ENCODE results near the gene C16orf89. TPM values are rescaled to one million over a fixed set of nuclear protein-coding genes. Genes with fewer than 3 reads are reported as not detected.

Gene C16orf89
- polyA plus RNA-seq, 3 donors = not detected

DNA sequence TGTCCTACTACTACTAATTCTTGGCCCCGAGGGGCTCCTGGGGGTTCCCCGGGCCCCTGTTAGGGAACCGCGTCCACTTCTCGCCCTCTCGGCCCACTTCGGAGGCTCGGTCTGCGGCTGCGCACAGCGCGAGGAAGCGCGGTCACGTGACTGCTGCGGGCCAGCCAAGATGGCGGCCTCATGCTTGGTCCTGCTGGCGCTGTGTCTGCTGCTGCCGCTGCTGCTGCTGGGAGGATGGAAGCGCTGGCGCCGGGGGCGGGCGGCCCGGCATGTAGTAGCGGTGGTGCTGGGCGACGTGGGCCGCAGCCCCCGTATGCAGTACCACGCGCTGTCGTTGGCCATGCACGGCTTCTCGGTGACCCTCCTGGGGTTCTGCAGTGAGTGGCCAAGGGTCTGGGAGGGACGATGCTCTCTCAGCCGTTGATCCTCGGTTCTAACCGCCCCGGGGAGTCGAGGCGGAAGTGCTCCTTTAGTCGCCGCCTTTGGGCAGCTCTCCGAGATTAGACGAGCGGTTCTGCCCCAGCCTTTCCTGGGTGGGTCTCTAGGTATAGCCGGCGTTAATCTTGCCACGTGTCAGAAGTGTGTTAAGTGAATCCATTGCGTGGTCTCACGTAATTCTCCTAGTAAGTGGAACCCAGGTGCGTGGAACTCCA is 6.1 kb upstream of the C16orf89 start, which contains the start of gene ALG1:
ALG1 (plus strand) TSS at position 163 of the 653 bp plus-strand sequence; CDS start at position 170, 7 bp downstream.
- intact Hi-C loops (cut with micrococcal nuclease) = no loop called here
- H3K4me1 Mint-ChIP-seq = peaks cover 19% of the 10 kb centered on the region
- Histone ChIP-seq H3K4me1 (ENCODE audit: control insufficient read depth in 1 of 2, insufficient read depth in 2 of 2, low read length in 2 of 2) (peaks cover 16 to 20% of the 10 kb centered on the region in 2 donors), H3K4me3 (replicated peaks in 1 of 3; ENCODE audit: low read depth in 2 of 3, low read length in 3 of 3) (peak within 1 kb of the TSS; percentile 57 to 83 (median 67)), H2AFZ (ENCODE audit: insufficient read depth, low read depth, low read length, poor library complexity, severe bottlenecking) (peak within 1 kb of the TSS; percentile 92), H4K20me1 (ENCODE audit: insufficient read depth, low read length) (no peaks in the 10 kb centered on the region), H3K4me2 (replicated peaks; ENCODE audit: extremely low read depth, low read length, poor library complexity, severe bottlenecking) (peak within 1 kb of the TSS; percentile 76), H3K36me3 (replicated peaks in 1 of 2; ENCODE audit: control insufficient read depth in 1 of 2, insufficient read depth in 2 of 2, low read length in 2 of 2) (peaks cover 14 to 27% of the 10 kb centered on the region in 2 donors), H3K27me3 (ENCODE audit: control insufficient read depth in 2 of 2, insufficient read depth in 2 of 2, low read length in 2 of 2) (no peaks in the 10 kb centered on the region), H3K27ac (ENCODE audit: low read depth in 1 of 2, low read length in 2 of 2) (peak within 1 kb of the TSS; percentile 71 to 91), H3K9me3 (replicated peaks in 1 of 2; ENCODE audit: control insufficient read depth in 1 of 2, insufficient read depth in 1 of 2, low read length in 2 of 2) (no peaks in the 10 kb centered on the region), H3K79me2 (ENCODE audit: insufficient read depth, low read length) (peaks cover 9% of the 10 kb centered on the region), H3K9ac (ENCODE audit: insufficient read depth, low read length, poor library complexity, severe bottlenecking) (peak within 1 kb of the TSS; percentile 78)
- H3K36me3 Mint-ChIP-seq = peaks cover 23 to 24% of the 10 kb centered on the region in 2 donors
- H3K27me3 Mint-ChIP-seq (ENCODE audit: low read depth in 3 of 3) = peaks cover 0 to 4% (median 0%) of the 10 kb centered on the region in 3 donors
- peaks cover 0 to 3% (median 0%) of the 10 kb centered on the region in 7 donors for H3K9me3 Mint-ChIP-seq
- TF ChIP-seq, protein P1, sequence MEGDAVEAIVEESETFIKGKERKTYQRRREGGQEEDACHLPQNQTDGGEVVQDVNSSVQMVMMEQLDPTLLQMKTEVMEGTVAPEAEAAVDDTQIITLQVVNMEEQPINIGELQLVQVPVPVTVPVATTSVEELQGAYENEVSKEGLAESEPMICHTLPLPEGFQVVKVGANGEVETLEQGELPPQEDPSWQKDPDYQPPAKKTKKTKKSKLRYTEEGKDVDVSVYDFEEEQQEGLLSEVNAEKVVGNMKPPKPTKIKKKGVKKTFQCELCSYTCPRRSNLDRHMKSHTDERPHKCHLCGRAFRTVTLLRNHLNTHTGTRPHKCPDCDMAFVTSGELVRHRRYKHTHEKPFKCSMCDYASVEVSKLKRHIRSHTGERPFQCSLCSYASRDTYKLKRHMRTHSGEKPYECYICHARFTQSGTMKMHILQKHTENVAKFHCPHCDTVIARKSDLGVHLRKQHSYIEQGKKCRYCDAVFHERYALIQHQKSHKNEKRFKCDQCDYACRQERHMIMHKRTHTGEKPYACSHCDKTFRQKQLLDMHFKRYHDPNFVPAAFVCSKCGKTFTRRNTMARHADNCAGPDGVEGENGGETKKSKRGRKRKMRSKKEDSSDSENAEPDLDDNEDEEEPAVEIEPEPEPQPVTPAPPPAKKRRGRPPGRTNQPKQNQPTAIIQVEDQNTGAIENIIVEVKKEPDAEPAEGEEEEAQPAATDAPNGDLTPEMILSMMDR (IDR thresholded peaks at IDR 0.05) = no peak
- peak; percentile 82 to 88 (median 86) for DNase-seq
- under 1% methylated on average over 53 of the region's 53 CpGs for WGBS (ENCODE audit: insufficient coverage)
- H3K4me3 Mint-ChIP-seq = peak within 1 kb of the TSS; percentile 98 to 99
- peak within 1 kb of the TSS; percentile 90 to 96 (median 93) for H3K27ac Mint-ChIP-seq

DNA sequence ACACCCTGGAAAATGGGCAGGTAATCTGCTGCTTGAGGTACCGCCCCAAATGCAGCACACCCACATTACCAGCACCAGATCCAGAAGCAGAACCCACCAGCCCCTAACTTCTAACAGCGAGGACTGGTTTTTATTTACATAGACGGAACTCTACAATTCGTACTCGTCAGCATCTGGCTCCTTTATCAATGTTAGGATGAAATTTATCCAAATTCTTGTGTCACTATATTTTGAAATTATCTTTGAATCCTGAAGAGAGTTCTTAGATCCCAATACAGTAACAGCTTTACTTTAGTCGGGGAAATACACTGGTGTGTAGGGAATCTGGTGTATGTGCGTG is 5.6 kb upstream of the C16orf89 start:
- Histone ChIP-seq H3K79me2 (ENCODE audit: insufficient read depth, low read length) (peaks cover 9% of the 10 kb centered on the region), H3K4me1 (ENCODE audit: control insufficient read depth in 1 of 2, insufficient read depth in 2 of 2, low read length in 2 of 2) (peaks cover 16 to 20% of the 10 kb centered on the region in 2 donors), H3K9ac (ENCODE audit: insufficient read depth, low read length, poor library complexity, severe bottlenecking) (peak overlapping the region; percentile 78), H3K27ac (ENCODE audit: low read depth in 1 of 2, low read length in 2 of 2) (peak overlapping the region; percentile 71 to 91), H3K4me3 (replicated peaks in 1 of 3; ENCODE audit: low read depth in 2 of 3, low read length in 3 of 3) (peak overlapping the region; percentile 57 to 83 (median 67)), H3K36me3 (replicated peaks in 1 of 2; ENCODE audit: control insufficient read depth in 1 of 2, insufficient read depth in 2 of 2, low read length in 2 of 2) (peaks cover 12 to 22% of the 10 kb centered on the region in 2 donors), H3K27me3 (ENCODE audit: control insufficient read depth in 2 of 2, insufficient read depth in 2 of 2, low read length in 2 of 2) (no peaks in the 10 kb centered on the region), H3K4me2 (replicated peaks; ENCODE audit: extremely low read depth, low read length, poor library complexity, severe bottlenecking) (peak overlapping the region; percentile 76), H2AFZ (ENCODE audit: insufficient read depth, low read depth, low read length, poor library complexity, severe bottlenecking) (peak overlapping the region; percentile 92), H3K9me3 (replicated peaks in 1 of 2; ENCODE audit: control insufficient read depth in 1 of 2, insufficient read depth in 1 of 2, low read length in 2 of 2) (no peaks in the 10 kb centered on the region), H4K20me1 (ENCODE audit: insufficient read depth, low read length) (no peaks in the 10 kb centered on the region)
- Mint-ChIP-seq H3K4me1 (peaks cover 20% of the 10 kb centered on the region), H3K27me3 (ENCODE audit: low read depth in 3 of 3) (peaks cover 0 to 4% (median 0%) of the 10 kb centered on the region in 3 donors), H3K4me3 (peak overlapping the region; percentile 98 to 99), H3K36me3 (peaks cover 19 to 21% of the 10 kb centered on the region in 2 donors), H3K27ac (peak overlapping the region; percentile 90 to 96 (median 93)), H3K9me3 (peaks cover 0 to 3% (median 0%) of the 10 kb centered on the region in 7 donors)
- intact Hi-C loops (cut with micrococcal nuclease) = no loop called here
- TF ChIP-seq, protein P1 (IDR thresholded peaks at IDR 0.05) = no peak
- WGBS (ENCODE audit: insufficient coverage) = 60% methylated on average over 2 of the region's 7 CpGs
- DNase-seq = no peak

Measured in CD14-positive monocyte (primary cell).